Measurements from ENCODE around the gene PQBP1.

DNA sequence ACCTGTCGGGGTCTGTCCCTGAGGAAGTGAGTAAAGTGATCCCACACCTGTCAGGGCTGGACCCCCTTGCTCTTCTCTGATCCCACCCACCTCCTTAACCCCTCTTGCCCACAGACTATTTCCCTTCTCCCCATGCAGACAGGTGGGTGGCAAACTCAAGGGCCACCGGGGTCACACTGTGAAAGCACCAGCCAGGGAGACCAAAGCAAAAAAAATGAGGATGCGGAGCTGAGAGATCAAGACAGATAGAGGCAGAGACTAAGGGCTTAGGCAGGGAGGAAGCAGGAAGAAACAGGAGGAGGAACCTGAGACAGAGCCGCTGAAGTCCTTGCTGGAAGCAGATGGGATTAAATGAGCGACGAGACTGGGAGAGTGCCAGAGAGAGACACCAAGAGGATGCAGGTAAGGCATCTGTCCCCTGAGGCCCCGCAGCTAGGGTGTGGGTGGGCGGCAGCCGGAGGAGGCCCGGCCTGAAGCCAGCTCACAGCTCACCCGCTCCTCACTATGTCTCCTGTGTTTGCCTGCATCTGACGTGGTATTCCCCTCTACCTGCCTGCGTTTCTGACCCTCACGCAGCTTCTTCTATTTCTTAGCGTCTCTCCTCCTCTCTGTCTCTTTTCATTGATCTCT, 7.3 kb upstream of the PQBP1 start:
- TF ChIP-seq, protein P1, sequence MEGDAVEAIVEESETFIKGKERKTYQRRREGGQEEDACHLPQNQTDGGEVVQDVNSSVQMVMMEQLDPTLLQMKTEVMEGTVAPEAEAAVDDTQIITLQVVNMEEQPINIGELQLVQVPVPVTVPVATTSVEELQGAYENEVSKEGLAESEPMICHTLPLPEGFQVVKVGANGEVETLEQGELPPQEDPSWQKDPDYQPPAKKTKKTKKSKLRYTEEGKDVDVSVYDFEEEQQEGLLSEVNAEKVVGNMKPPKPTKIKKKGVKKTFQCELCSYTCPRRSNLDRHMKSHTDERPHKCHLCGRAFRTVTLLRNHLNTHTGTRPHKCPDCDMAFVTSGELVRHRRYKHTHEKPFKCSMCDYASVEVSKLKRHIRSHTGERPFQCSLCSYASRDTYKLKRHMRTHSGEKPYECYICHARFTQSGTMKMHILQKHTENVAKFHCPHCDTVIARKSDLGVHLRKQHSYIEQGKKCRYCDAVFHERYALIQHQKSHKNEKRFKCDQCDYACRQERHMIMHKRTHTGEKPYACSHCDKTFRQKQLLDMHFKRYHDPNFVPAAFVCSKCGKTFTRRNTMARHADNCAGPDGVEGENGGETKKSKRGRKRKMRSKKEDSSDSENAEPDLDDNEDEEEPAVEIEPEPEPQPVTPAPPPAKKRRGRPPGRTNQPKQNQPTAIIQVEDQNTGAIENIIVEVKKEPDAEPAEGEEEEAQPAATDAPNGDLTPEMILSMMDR (IDR thresholded peaks at IDR 0.05; ENCODE audit: low read depth, low read length, missing input control): no peak
- no peak for TF ChIP-seq YY1 (IDR thresholded peaks at IDR 0.05)
- TF ChIP-seq EGR1 (IDR thresholded peaks at IDR 0.05; ENCODE audit: low read depth in 2 of 2): no peak
- TF ChIP-seq, protein P2, sequence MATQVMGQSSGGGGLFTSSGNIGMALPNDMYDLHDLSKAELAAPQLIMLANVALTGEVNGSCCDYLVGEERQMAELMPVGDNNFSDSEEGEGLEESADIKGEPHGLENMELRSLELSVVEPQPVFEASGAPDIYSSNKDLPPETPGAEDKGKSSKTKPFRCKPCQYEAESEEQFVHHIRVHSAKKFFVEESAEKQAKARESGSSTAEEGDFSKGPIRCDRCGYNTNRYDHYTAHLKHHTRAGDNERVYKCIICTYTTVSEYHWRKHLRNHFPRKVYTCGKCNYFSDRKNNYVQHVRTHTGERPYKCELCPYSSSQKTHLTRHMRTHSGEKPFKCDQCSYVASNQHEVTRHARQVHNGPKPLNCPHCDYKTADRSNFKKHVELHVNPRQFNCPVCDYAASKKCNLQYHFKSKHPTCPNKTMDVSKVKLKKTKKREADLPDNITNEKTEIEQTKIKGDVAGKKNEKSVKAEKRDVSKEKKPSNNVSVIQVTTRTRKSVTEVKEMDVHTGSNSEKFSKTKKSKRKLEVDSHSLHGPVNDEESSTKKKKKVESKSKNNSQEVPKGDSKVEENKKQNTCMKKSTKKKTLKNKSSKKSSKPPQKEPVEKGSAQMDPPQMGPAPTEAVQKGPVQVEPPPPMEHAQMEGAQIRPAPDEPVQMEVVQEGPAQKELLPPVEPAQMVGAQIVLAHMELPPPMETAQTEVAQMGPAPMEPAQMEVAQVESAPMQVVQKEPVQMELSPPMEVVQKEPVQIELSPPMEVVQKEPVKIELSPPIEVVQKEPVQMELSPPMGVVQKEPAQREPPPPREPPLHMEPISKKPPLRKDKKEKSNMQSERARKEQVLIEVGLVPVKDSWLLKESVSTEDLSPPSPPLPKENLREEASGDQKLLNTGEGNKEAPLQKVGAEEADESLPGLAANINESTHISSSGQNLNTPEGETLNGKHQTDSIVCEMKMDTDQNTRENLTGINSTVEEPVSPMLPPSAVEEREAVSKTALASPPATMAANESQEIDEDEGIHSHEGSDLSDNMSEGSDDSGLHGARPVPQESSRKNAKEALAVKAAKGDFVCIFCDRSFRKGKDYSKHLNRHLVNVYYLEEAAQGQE (IDR thresholded peaks at IDR 0.05): no peak
- TF ChIP-seq, protein P3, sequence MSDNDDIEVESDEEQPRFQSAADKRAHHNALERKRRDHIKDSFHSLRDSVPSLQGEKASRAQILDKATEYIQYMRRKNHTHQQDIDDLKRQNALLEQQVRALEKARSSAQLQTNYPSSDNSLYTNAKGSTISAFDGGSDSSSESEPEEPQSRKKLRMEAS (IDR thresholded peaks at IDR 0.05): no peak
- TF ChIP-seq RXRA (IDR thresholded peaks at IDR 0.05): no peak
- no peak for TF ChIP-seq TAF1 (conservative IDR thresholded peaks at IDR 0.05)
- TF ChIP-seq, protein P4, sequence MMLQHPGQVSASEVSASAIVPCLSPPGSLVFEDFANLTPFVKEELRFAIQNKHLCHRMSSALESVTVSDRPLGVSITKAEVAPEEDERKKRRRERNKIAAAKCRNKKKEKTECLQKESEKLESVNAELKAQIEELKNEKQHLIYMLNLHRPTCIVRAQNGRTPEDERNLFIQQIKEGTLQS (IDR thresholded peaks at IDR 0.05): no peak
- no peak for TF ChIP-seq GABPA (IDR thresholded peaks at IDR 0.05 in 1 of 2, conservative IDR thresholded peaks at IDR 0.05 in 1 of 2)
- TF ChIP-seq SP1 (IDR thresholded peaks at IDR 0.05): no peak
- TF ChIP-seq RAD21 (IDR thresholded peaks at IDR 0.05): no peak
- no peak for TF ChIP-seq JUND (IDR thresholded peaks at IDR 0.05)

Data from liver (tissue), 3 donors.